C4-2B (cell line): ENCODE measurements around the gene R3HCC1L.

Source experiments
- ZFX ChIP-seq: fragments of 450-650 bp; IDR thresholded peaks from 2 replicates; pipeline ENCODE4 v1.6.1; 2017
- TF ChIP-seq, protein P1 (sequence below): fragments of 450-650 bp; conservative IDR thresholded peaks from 2 replicates; pipeline ENCODE4 v1.5.1; 2017; ENCODE audit warnings: mild to moderate bottlenecking

DNA sequence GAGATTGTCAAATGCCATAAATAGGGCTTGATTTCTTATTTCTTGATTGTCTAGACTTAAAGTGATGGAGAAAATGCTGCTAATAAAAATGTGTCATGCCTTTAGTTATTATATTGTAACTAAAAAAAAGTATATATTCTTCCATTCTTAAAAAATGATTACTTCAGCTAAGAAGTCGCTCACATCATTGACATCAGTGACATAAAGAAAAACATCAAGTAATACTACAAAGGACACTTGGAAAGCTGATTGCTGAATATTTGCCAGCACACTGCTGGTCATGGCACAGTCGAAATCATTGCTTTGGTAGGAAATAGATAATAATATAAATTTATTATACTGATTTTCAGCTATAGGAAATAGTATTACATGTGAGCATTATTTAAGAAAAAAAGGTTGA lies 70.9 kb downstream of the R3HCC1L start:
- TF ChIP-seq, protein P1, sequence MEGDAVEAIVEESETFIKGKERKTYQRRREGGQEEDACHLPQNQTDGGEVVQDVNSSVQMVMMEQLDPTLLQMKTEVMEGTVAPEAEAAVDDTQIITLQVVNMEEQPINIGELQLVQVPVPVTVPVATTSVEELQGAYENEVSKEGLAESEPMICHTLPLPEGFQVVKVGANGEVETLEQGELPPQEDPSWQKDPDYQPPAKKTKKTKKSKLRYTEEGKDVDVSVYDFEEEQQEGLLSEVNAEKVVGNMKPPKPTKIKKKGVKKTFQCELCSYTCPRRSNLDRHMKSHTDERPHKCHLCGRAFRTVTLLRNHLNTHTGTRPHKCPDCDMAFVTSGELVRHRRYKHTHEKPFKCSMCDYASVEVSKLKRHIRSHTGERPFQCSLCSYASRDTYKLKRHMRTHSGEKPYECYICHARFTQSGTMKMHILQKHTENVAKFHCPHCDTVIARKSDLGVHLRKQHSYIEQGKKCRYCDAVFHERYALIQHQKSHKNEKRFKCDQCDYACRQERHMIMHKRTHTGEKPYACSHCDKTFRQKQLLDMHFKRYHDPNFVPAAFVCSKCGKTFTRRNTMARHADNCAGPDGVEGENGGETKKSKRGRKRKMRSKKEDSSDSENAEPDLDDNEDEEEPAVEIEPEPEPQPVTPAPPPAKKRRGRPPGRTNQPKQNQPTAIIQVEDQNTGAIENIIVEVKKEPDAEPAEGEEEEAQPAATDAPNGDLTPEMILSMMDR = no peak
- TF ChIP-seq ZFX = no peak
